Activated CD4-positive, alpha-beta T cell treated with anti-CD3 and anti-CD28 coated beads, Interleukin-2, amount 10 ng/mL, durations not matched to agents 7 days and 5 days (primary cell): ENCODE data around the gene TATDN3. TPM values are rescaled to one million over a fixed set of nuclear protein-coding genes. Genes with fewer than 3 reads are reported as not detected.

Experiments used
- CTCF ChIA-PET: fragments of 350-600 bp; sonication (Branson Sonifier 250); formaldehyde crosslinking; loops from one replicate; lab custom pipeline; 2021; ENCODE audit warnings: antibody characterized with exemption; lab: Charles Lee
- POLR2A ChIA-PET: fragments of 350-600 bp; sonication (Branson Sonifier 250); formaldehyde crosslinking; loops from one replicate; lab custom pipeline; 2021; ENCODE audit warnings: antibody characterized with exemption; lab: Charles Lee
- DNase-seq: peaks from one replicate; pipeline ENCODE4 v3.0.0-alpha.2; 2020
- H3K27ac Mint-ChIP-seq: one replicate; pipeline ENCODE4 v1.8.0; 2021; ENCODE audit warnings: mild to moderate bottlenecking, moderate library complexity, mixed read lengths
- H3K27me3 Mint-ChIP-seq: one replicate; pipeline ENCODE4 v1.8.0; 2021; ENCODE audit warnings: mixed read lengths
- H3K36me3 Mint-ChIP-seq: one replicate; pipeline ENCODE4 v1.8.0; 2021; ENCODE audit warnings: low read depth, mixed read lengths
- H3K4me1 Mint-ChIP-seq: one replicate; pipeline ENCODE4 v1.8.0; 2021; ENCODE audit warnings: mixed read lengths
- H3K4me3 Mint-ChIP-seq: one replicate; pipeline ENCODE4 v1.8.0; 2021; ENCODE audit warnings: mild to moderate bottlenecking, moderate library complexity, mixed read lengths
- H3K9me3 Mint-ChIP-seq: one replicate; pipeline ENCODE4 v1.8.0; 2021; ENCODE audit warnings: mixed read lengths
- total RNA-seq, 2 experiments: library from RNA; stranded (reverse); gene quantifications; one replicate each; pipeline ENCODE4 v1.2.3, GENCODE V29; 2021

TATDN3 gene
- total RNA-seq, 2 experiments from 2014 or later: 15.3 to 17.4 TPM

DNA sequence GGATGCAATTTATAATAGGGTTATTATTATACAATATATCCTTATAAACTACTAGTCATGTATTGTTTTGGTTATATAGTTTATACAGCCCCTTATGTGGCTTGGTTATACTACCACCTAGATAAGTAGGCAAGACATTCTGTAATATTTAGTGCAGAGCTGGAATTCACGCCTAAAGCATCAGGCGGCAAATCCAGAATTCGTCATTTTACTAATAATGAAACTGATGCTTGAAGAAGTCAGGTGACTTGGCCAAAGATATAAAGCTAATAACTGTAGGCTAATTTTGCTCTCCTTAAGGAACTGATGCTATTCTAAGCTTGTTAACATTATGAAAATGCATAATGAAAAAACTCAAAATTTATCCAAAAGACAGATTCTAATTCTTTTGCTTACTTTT lies 10.9 kb upstream of the TATDN3 start:
- Mint-ChIP-seq H3K4me3 (no peak overlapping the region), H3K9me3 (no peaks in the 10 kb centered on the region), H3K4me1 (peaks cover 13% of the 10 kb centered on the region), H3K27me3 (no peaks in the 10 kb centered on the region), H3K36me3 (peaks cover 30% of the 10 kb centered on the region), H3K27ac (no peak overlapping the region)
- ChIA-PET CTCF (interaction anchor here (2.0 to 3.0 kb wide), 3 partner anchors 12 to 323 kb away, joined by 4 to 19 read pairs (median 5); no protein-coding TSS in a partner anchor), POLR2A (interaction anchor here (0.6 kb wide), 1 partner anchor 104 kb away, joined by 4 read pairs; no protein-coding TSS in a partner anchor)
- no peak for DNase-seq

DNA sequence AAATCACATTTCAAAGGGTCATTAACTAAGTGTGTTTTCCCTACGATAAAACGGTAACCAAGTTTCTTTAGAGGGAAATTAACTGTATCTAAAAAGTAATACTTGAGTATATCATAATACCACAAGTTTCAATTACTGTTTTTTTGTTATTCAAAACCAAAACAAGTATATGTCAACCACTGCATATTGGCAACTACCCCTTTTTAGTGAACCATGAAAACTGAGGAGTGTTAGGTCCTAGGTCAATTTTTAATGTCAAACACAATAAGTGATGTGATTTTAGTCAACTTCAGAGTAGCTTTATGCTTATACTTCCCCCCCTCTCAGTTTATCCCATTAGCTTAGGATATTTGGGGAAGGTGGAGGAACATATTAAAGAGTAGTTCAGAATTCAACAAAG lies 10.5 kb upstream of the TATDN3 start:
- ChIA-PET CTCF (interaction anchor here (0.8 to 3.0 kb wide), 6 partner anchors 12 to 325 kb away, joined by 3 to 19 read pairs (median 4); no protein-coding TSS in a partner anchor), POLR2A (no interaction called here)
- Mint-ChIP-seq H3K36me3 (peaks cover 33% of the 10 kb centered on the region), H3K4me3 (no peak overlapping the region), H3K9me3 (no peaks in the 10 kb centered on the region), H3K4me1 (peaks cover 13% of the 10 kb centered on the region), H3K27me3 (no peaks in the 10 kb centered on the region), H3K27ac (no peak overlapping the region)
- no peak for DNase-seq

DNA sequence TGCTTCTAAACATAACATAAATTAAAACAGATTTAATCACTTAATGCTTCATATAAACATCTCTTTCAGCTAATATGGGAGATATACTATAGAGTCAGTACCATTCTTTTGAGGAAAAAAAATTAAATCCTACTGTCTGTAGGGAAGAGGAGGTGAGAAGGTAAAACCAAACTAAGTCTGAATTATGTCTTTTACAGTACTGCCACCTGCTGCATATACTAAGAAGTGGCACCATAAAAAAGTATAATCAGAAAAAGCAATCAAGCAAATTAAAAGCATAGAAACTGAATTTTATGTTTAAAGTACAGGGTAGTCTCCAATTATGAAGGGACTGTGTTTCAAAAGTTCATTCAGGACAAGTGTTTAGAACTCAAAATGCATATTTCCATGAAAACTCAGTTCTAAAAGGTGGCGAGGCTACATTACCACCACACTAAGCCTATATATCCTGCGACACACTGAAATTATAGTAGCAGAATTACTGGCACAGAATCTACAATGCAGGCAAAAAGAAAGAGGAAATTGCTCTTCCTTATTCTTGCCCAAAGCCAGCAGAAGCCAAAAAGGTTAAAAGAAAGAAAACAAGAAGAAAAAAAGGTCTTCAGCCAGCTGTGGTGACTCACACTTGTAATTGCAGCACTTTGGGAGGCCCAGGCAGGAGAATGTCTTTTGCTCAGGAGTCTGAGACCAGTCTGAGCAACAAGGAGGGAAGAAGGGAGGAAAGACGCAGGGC lies 9.1 kb upstream of the TATDN3 start:
- H3K27ac Mint-ChIP-seq: no peak overlapping the region
- H3K4me1 Mint-ChIP-seq: peaks cover 13% of the 10 kb centered on the region
- peaks cover 37% of the 10 kb centered on the region for H3K36me3 Mint-ChIP-seq
- H3K4me3 Mint-ChIP-seq: no peak overlapping the region
- POLR2A ChIA-PET: interaction anchor here (0.6 kb wide), 1 partner anchor 108 kb away, joined by 3 read pairs; no protein-coding TSS in a partner anchor
- no peak for DNase-seq
- CTCF ChIA-PET: interaction anchor here (0.8 to 3.0 kb wide), 7 partner anchors 13 to 325 kb away, joined by 3 to 19 read pairs (median 4); no protein-coding TSS in a partner anchor
- no peaks in the 10 kb centered on the region for H3K27me3 Mint-ChIP-seq
- H3K9me3 Mint-ChIP-seq: no peaks in the 10 kb centered on the region

DNA sequence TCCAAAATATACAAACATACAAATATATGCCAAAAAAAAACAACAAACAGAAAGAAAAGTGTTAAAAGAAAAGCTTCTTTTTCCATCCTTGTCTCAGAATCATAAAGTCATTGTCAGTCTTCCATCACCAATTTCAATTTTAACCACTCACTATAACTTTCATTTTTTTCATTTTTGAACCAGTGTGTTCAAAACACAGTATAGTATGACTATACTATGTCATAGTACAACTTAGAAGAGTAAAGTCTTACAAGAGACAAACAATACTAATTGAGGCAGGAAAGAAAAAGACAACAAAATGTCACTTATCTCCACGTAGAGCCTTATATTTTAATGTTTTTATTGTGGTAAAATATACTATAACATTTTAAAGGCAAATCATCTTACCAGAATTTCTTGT lies 7.7 kb upstream of the TATDN3 start:
- Mint-ChIP-seq H3K9me3 (no peaks in the 10 kb centered on the region), H3K27me3 (no peaks in the 10 kb centered on the region), H3K36me3 (peaks cover 34% of the 10 kb centered on the region), H3K4me1 (peaks cover 19% of the 10 kb centered on the region), H3K27ac (no peak overlapping the region), H3K4me3 (no peak overlapping the region)
- POLR2A ChIA-PET: no interaction called here
- no peak for DNase-seq
- CTCF ChIA-PET: interaction anchor here (0.9 kb wide), 1 partner anchor 119 kb away, joined by 3 read pairs; no protein-coding TSS in a partner anchor

DNA sequence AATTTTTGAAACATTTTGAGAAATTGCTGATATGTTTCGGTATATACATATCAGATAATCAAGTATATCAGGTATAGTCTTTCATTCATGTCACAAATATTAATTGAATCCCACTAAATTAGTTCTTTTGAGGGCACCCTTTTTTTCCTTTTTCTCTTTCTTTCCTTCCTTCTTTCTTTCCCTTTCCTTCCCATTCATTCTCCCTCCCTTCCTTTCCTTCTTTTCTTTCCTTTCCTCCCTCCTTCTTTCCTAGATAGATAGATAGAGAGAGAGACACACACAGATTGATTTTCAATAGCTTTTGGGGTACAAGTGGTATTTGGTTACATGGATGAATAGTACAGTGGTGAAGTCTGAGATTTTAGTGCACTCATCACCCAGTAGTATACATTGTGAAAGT lies 5.8 kb upstream of the TATDN3 start:
- Mint-ChIP-seq H3K9me3 (no peaks in the 10 kb centered on the region), H3K27ac (no peak overlapping the region), H3K4me1 (peaks cover 30% of the 10 kb centered on the region), H3K36me3 (peaks cover 36% of the 10 kb centered on the region), H3K27me3 (no peaks in the 10 kb centered on the region), H3K4me3 (no peak overlapping the region)
- ChIA-PET POLR2A (no interaction called here), CTCF (interaction anchor here (1.0 to 3.3 kb wide), 5 partner anchors 9 to 121 kb away, joined by 3 to 18 read pairs (median 3); no protein-coding TSS in a partner anchor)
- no peak for DNase-seq

DNA sequence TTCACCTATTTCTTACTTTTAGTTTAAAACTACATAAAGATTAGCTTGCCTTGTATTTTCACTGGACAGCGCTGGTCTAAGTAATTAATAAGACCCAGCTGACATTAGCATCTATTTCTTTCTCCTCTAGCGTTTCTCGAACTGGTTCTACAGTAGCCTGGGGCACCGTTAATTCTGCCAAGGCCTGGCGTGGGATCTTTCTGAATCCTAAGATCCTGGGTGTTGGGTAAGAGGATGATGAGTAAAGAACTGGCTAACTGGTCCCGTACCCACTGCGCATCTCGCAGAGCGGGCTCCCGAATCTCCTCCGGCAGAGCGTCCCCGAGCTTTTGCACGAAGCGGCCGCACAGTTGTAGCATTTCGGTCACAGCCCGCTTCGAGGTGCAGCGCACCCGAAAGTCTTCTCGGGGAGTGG lies 426 bp upstream of the TATDN3 start:
- POLR2A ChIA-PET: interaction anchor here (0.7 to 0.8 kb wide), 2 partner anchors 66 to 120 kb away, joined by 3 to 4 read pairs; no protein-coding TSS in a partner anchor
- CTCF ChIA-PET: interaction anchor here (0.6 to 1.4 kb wide), 8 partner anchors 29 to 335 kb away, joined by 3 to 7 read pairs (median 3); no protein-coding TSS in a partner anchor

DNA sequence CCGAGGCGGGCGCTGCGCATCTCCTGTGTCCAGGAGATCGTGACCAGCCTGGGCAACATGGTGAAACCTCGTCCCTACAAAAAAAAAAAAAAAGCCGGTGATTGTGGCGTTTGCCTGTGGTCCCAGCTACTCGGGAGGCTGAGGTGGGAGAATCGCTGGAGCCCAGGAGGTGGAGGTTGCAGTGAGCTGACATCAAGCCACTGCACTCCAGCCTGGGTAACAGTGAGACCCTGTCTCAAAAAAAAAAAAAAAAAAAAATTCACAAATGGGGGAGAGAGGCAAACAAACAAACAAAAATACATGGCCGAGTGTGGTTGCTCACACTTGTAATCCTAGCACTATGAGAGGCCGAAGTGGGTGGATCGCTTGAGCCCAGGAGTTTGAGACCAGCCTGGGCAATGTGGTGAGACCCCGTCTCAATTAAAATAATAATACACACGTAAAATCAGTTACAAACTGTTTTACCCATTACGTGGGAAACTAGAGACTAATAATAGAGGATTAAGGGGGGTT lies 758 bp downstream of the TATDN3 start:
- H3K4me3 Mint-ChIP-seq: peak overlapping the region; percentile 99
- H3K27ac Mint-ChIP-seq: peak overlapping the region; percentile 99
- peaks cover 31% of the 10 kb centered on the region for H3K36me3 Mint-ChIP-seq
- ChIA-PET CTCF (interaction anchor here (0.7 to 1.4 kb wide), 4 partner anchors 13 to 315 kb away, joined by 3 to 7 read pairs (median 3); no protein-coding TSS in a partner anchor), POLR2A (no interaction called here)
- DNase-seq: no peak
- peaks cover 41% of the 10 kb centered on the region for H3K4me1 Mint-ChIP-seq
- H3K27me3 Mint-ChIP-seq: no peaks in the 10 kb centered on the region
- H3K9me3 Mint-ChIP-seq: peaks cover 3% of the 10 kb centered on the region

More for the DNA sequence above, 426 bp upstream of the TATDN3 start:
- H3K4me3 Mint-ChIP-seq: peak overlapping the region; percentile 99
- H3K27ac Mint-ChIP-seq: peak overlapping the region; percentile 99
- DNase-seq: no peak
- H3K27me3 Mint-ChIP-seq: no peaks in the 10 kb centered on the region
- H3K4me1 Mint-ChIP-seq: peaks cover 41% of the 10 kb centered on the region
- peaks cover 3% of the 10 kb centered on the region for H3K9me3 Mint-ChIP-seq
- H3K36me3 Mint-ChIP-seq: peaks cover 28% of the 10 kb centered on the region

DNA sequence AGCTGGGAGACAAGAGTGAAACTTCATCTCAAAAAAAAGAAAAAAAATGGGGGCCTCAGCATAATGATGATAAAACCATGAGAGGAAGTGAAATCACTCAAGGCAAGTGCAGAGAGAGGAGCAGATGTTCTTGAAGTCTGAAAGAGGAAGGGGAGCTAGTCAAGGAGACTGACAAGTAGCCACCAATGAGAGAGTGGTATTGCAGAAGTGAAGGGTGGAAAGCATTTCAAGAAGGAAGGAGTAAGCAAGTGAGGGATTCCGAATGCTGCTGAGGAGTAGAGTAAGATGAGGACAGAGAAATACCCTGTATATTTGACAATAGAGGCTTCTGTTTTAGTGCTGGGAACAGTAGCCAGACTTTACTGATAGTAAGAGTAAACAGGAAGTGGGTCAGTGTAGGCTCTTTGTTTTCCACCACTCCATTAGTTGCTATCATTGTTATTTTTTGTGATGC lies 2.9 kb downstream of the TATDN3 start:
- Mint-ChIP-seq H3K27me3 (no peaks in the 10 kb centered on the region), H3K9me3 (peaks cover 3% of the 10 kb centered on the region), H3K36me3 (peaks cover 32% of the 10 kb centered on the region), H3K27ac (peak overlapping the region; percentile 90), H3K4me3 (no peak overlapping the region), H3K4me1 (peaks cover 30% of the 10 kb centered on the region)
- ChIA-PET POLR2A (interaction anchor here (0.6 kb wide), 1 partner anchor 188 kb away, joined by 3 read pairs; no protein-coding TSS in a partner anchor), CTCF (interaction anchor here (0.6 to 1.3 kb wide), 4 partner anchors 13 to 835 kb away, joined by 3 to 4 read pairs (median 3); no protein-coding TSS in a partner anchor)
- peak; percentile 16 for DNase-seq

DNA sequence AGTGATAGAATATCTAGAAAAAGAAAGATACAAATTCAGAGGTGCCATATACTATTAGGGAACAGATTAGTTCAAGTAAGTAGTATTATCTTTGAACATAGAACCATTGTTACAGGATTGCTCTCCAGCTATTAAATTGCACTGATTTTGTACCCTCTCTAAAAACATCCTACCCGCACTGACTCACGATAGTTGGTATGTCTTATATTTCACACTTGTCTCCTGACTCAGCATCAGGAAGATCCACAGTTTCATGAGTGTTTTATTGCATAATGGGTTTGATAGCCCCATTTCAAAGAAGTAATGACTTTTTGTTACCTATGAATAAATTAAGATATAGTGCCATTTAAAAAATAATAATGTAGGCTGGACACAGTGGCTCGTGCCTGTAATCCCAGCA lies 6.0 kb downstream of the TATDN3 start:
- no peak overlapping the region for H3K27ac Mint-ChIP-seq
- no peaks in the 10 kb centered on the region for H3K27me3 Mint-ChIP-seq
- POLR2A ChIA-PET: no interaction called here
- H3K9me3 Mint-ChIP-seq: peaks cover 3% of the 10 kb centered on the region
- DNase-seq: no peak
- H3K4me1 Mint-ChIP-seq: peaks cover 18% of the 10 kb centered on the region
- H3K4me3 Mint-ChIP-seq: no peak overlapping the region
- CTCF ChIA-PET: interaction anchor here (0.6 to 0.9 kb wide), 2 partner anchors 99 to 298 kb away, joined by 3 read pairs; no protein-coding TSS in a partner anchor
- H3K36me3 Mint-ChIP-seq: peaks cover 34% of the 10 kb centered on the region

DNA sequence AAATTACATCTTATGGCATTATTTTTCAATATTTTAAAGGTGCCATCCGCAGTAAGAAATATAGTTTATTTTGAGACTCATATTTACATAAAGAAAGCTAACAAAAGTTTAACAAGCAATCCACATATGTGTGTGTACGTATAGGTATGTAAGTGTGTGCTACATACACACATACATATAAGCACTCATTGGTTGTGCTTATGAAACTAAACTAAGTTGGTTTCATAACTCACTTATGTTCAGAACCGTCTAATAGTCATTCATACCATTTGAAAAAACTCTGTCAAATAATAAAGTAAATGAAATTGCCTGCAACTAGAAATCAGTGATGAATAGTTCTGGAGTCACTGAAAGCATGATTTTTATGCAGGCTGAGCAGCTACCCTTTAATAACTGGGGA lies 14.1 kb downstream of the TATDN3 start:
- H3K27ac Mint-ChIP-seq: no peak overlapping the region
- peaks cover 9% of the 10 kb centered on the region for H3K36me3 Mint-ChIP-seq
- POLR2A ChIA-PET: interaction anchor here (0.7 kb wide), 1 partner anchor 12 kb away, joined by 3 read pairs; no protein-coding TSS in a partner anchor
- no peak overlapping the region for H3K4me3 Mint-ChIP-seq
- H3K4me1 Mint-ChIP-seq: no peaks in the 10 kb centered on the region
- CTCF ChIA-PET: interaction anchor here (0.6 to 1.4 kb wide), 4 partner anchors 9 to 379 kb away, joined by 3 to 5 read pairs (median 4); no protein-coding TSS in a partner anchor
- H3K27me3 Mint-ChIP-seq: no peaks in the 10 kb centered on the region
- no peaks in the 10 kb centered on the region for H3K9me3 Mint-ChIP-seq
- DNase-seq: no peak

DNA sequence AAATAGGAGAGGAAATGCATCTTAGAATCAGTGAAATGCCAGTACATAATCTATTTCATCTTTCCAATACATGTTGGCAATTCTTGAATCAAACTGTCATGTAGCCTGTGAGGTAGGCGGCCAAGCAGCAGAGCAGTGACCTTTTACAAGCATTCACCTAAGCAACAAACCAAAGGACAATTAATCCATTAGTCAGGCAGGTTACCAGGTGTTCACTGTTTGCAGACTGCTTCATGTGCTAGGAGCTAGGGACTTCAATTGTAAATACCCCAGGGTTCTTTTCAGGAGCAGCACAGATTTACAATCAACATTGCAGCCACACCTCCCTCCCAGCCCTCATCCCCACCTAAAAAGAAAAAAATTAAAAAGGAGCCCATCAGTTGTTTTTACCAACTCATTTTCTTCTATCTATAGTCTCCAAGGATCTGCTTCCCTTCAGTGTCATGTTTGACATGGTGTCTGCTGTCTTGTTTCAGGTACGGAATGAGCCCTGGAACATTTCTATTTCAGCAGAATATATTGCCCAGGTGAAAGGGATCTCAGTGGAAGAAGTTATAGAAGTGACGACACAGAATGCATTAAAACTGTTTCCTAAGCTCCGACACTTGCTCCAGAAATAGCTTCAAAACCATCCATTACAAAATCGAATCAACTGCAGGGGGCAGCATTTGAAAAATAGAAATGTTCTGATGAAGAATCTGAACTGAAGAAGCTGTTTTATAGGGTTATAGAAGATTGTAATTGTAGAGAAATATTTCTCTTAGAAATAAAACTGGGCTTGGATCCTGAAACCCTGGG lies 23.0 kb downstream of the TATDN3 start:
- no peaks in the 10 kb centered on the region for H3K27me3 Mint-ChIP-seq
- H3K4me3 Mint-ChIP-seq: no peak overlapping the region
- H3K36me3 Mint-ChIP-seq: no peaks in the 10 kb centered on the region
- DNase-seq: peak; percentile 22
- no peak overlapping the region for H3K27ac Mint-ChIP-seq
- no peaks in the 10 kb centered on the region for H3K9me3 Mint-ChIP-seq
- peaks cover 2% of the 10 kb centered on the region for H3K4me1 Mint-ChIP-seq
- POLR2A ChIA-PET: no interaction called here
- CTCF ChIA-PET: interaction anchor here (0.9 to 1.2 kb wide), 4 partner anchors 9 to 180 kb away, joined by 3 read pairs; no protein-coding TSS in a partner anchor
